Kidney (tissue), 14 donors: Measurements from ENCODE around the gene MXI1. TPM values are rescaled to one million over a fixed set of nuclear protein-coding genes. Genes with fewer than 3 reads are reported as not detected.
"Not testable (repeated sequence)": the region's sequence is repeated elsewhere in the genome, so short reads cannot be mapped to it uniquely, and the experiment has no call there.

Experiments
- DNase-seq, 5 donors: peaks; one replicate each; pipeline ENCODE4 v3.0.0-alpha.2; 2013 to 2020
- FAIRE-seq: peaks from 2 replicates; lab custom pipeline; 2012; peaks lifted over from hg19 to GRCh38; lab: Jason Lieb, UNC
- H3K27ac ChIP-seq, 2 donors: one replicate each; pipeline ENCODE4 v1.7.0; 2013; ENCODE audit warnings: low read depth in 2 of 2, low read length in 2 of 2, inconsistent platforms in 1 of 2
- H3K27me3 ChIP-seq: one replicate; pipeline ENCODE4 v1.7.1; 2013; ENCODE audit warnings: low read length, inconsistent platforms; ENCODE audit not compliant: control insufficient read depth, insufficient read depth
- H3K36me3 ChIP-seq, 3 donors: one replicate each; pipeline versions ENCODE4 v1.7.0 to v1.7.1; 2013; ENCODE audit warnings: low read length in 3 of 3, control low read depth in 1 of 3, inconsistent platforms in 1 of 3; ENCODE audit not compliant: insufficient read depth in 3 of 3, control insufficient read depth in 2 of 3
- H3K4me1 ChIP-seq, 3 donors: one replicate each; pipeline versions ENCODE4 v1.7.0 to v1.7.1; 2013; ENCODE audit warnings: low read length in 3 of 3, inconsistent platforms in 1 of 3, low read depth in 1 of 3; ENCODE audit not compliant: control insufficient read depth in 2 of 3, insufficient read depth in 2 of 3
- H3K4me3 ChIP-seq, 3 donors: one replicate each; pipeline versions ENCODE4 v1.7.0 to v1.8.1; 2013; ENCODE audit warnings: low read length in 3 of 3, control low read depth in 1 of 3, inconsistent platforms in 1 of 3
- H3K9ac ChIP-seq, 3 donors: one replicate each; pipeline versions ENCODE4 v1.7.0 to v1.7.1; 2013; ENCODE audit warnings: low read length in 3 of 3, control low read depth in 1 of 3, inconsistent platforms in 1 of 3
- H3K9me3 ChIP-seq, 3 donors: one replicate each; pipeline versions ENCODE4 v1.7.0 to v1.7.1; 2013; ENCODE audit warnings: low read length in 3 of 3, control low read depth in 1 of 3, inconsistent platforms in 1 of 3; ENCODE audit not compliant: control insufficient read depth in 2 of 3, insufficient read depth in 1 of 3
- CTCF ChIP-seq: IDR thresholded peaks from 3 replicates; pipeline ENCODE4 v1.5.1; 2012; ENCODE audit warnings: mild to moderate bottlenecking, moderate library complexity, borderline replicate concordance; ENCODE audit not compliant: insufficient read depth; ENCODE audit errors: extremely low read depth
- intact Hi-C: fragments of 100-400 bp; cut with DNase I; formaldehyde crosslinking; loops from one replicate; pipeline ENCODE4 v1.11.1; 2022
- polyA plus RNA-seq: library from polyadenylated mRNA; stranded (reverse); fragments of 350-450 nt; fragmentation: Illumina TruSeq; extraction: RNeasy Lipid Tissue Mini Kit (QIAGEN cat#74804); gene quantifications from one replicate; pipeline ENCODE4 v1.2.3, GENCODE V29; 2014; ENCODE audit warnings: low read depth, low replicate concordance; ENCODE audit not compliant: insufficient read depth
- total RNA-seq: library from RNA; stranded (reverse); fragmentation: NEBNext Ultra II Directional; extraction: Animal tissue kit (Norgen Biotek cat#: 25700); gene quantifications from one replicate; pipeline ENCODE4 v1.2.1, GENCODE V29; 2021
- donor health status: control.
- donor health status: control.
- donor health status: control.
- donor health status: control.
- donor health status: control.
- donor health status: DM: yes; HTN: yes; CAD: no.
- donor health status: Normal renal cell carcinoma (clear cell type).

The MXI1 gene
- total and polyA plus RNA-seq, 2 donors from 2014 or later = 27.6 to 29.0 TPM

GRCh38 chr10:110269374-110270318, 62.2 kb downstream of the MXI1 start:
- FAIRE-seq (no peak), DNase-seq (peak in 1 of 5 donors; percentile 24)
- Histone ChIP-seq H3K27ac (peak overlapping the region; percentile 36 to 73), H3K4me1 (peaks cover 0 to 14% (median 13%) of the 10 kb centered on the region in 3 donors), H3K27me3 (no peaks in the 10 kb centered on the region), H3K4me3 (peak overlapping the region in 2 of 3 donors; percentile 53 to 57), H3K9ac (peak overlapping the region in 1 of 3 donors; percentile 23), H3K36me3 (no peaks in the 10 kb centered on the region), H3K9me3 (no peaks in the 10 kb centered on the region)
- intact Hi-C loops = no loop called here
- TF ChIP-seq CTCF = no peak

GRCh38 chr10:110272995-110273394, 65.6 kb downstream of the MXI1 start:
- peak in 2 of 5 donors; percentile 19 to 42 for DNase-seq

GRCh38 chr10:110273474-110273873, 66.1 kb downstream of the MXI1 start:
- no peak overlapping the region for H3K27ac ChIP-seq
- intact Hi-C loops = no loop called here
- no peak for TF ChIP-seq CTCF
- H3K36me3 ChIP-seq = no peaks in the 10 kb centered on the region
- DNase-seq = peak in 3 of 5 donors; percentile 18 to 71 (median 60)
- H3K4me1 ChIP-seq = peaks cover 0 to 14% (median 13%) of the 10 kb centered on the region in 3 donors
- H3K4me3 ChIP-seq = no peak overlapping the region
- no peak for FAIRE-seq
- H3K9ac ChIP-seq = no peak overlapping the region
- no peaks in the 10 kb centered on the region for H3K27me3 ChIP-seq
- H3K9me3 ChIP-seq = no peaks in the 10 kb centered on the region

More at GRCh38 chr10:110272995-110273394, 65.6 kb downstream of the MXI1 start:
- H3K27me3 ChIP-seq, H3K9me3 ChIP-seq, H3K9ac ChIP-seq, H3K4me3 ChIP-seq, H3K27ac ChIP-seq, intact Hi-C loops, H3K36me3 ChIP-seq, FAIRE-seq: not testable (repeated sequence)
- H3K4me1 ChIP-seq = peaks cover 0 to 14% (median 13%) of the 10 kb centered on the region in 3 donors

GRCh38 chr10:110274072-110274627, 66.7 kb downstream of the MXI1 start:
- Histone ChIP-seq H3K36me3 (no peaks in the 10 kb centered on the region), H3K4me1 (peaks cover 0 to 11% (median 7%) of the 10 kb centered on the region in 3 donors), H3K27me3 (no peaks in the 10 kb centered on the region), H3K9ac (no peak overlapping the region), H3K27ac (no peak overlapping the region), H3K4me3 (no peak overlapping the region), H3K9me3 (no peaks in the 10 kb centered on the region)
- no peak for TF ChIP-seq CTCF
- intact Hi-C loops = no loop called here
- DNase-seq (no peak), FAIRE-seq (no peak)
